ENCODE measurements around the gene STK17B. TPM values are rescaled to one million over a fixed set of nuclear protein-coding genes. Genes with fewer than 3 reads are reported as not detected.

STK17B gene
- total RNA-seq, 1 donor from 2014 or later = 7.9 TPM

DNA sequence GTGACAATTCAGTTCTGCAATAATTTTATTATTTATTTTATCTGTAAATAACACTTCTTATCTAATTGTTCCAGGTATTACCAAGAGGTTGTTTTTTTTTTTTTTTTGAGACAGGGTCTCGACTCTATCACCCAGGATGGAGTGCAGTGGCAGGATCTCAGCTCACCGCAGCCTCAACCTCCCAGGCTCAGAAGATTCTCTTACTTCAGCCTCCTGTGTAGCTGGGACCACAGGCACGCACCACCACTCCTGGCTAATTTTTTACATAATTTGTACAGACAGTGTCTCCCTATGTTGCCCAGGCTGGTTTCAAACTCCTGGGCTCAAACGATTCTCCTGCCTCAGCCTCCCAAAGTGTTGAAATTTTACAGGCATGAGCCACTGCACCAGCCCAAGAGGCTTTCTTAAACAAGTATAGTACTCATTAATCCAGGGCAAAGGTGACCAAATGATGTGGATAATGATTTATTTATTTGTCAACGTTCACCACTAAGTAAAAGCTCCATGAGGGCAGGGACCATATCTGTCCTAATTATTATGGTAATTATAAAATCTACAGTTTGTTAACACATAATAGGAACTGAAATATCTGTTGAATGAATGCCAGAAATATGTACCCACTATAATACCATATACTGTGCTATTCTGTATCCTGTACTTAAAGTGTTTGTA lies 12.0 kb downstream of the STK17B start:
- Mint-ChIP-seq H3K9me3 (ENCODE audit: unreplicated experiment) (no peaks in the 10 kb centered on the region), H3K27me3 (ENCODE audit: unreplicated experiment) (no peaks in the 10 kb centered on the region), H3K4me3 (ENCODE audit: unreplicated experiment) (no peak overlapping the region), H3K4me1 (ENCODE audit: unreplicated experiment) (no peaks in the 10 kb centered on the region), H3K27ac (ENCODE audit: unreplicated experiment) (no peak overlapping the region), H3K36me3 (ENCODE audit: low read depth, unreplicated experiment) (no peaks in the 10 kb centered on the region)
- no peak for DNase-seq (ENCODE audit: low spot score)
- TF ChIP-seq, protein P1, sequence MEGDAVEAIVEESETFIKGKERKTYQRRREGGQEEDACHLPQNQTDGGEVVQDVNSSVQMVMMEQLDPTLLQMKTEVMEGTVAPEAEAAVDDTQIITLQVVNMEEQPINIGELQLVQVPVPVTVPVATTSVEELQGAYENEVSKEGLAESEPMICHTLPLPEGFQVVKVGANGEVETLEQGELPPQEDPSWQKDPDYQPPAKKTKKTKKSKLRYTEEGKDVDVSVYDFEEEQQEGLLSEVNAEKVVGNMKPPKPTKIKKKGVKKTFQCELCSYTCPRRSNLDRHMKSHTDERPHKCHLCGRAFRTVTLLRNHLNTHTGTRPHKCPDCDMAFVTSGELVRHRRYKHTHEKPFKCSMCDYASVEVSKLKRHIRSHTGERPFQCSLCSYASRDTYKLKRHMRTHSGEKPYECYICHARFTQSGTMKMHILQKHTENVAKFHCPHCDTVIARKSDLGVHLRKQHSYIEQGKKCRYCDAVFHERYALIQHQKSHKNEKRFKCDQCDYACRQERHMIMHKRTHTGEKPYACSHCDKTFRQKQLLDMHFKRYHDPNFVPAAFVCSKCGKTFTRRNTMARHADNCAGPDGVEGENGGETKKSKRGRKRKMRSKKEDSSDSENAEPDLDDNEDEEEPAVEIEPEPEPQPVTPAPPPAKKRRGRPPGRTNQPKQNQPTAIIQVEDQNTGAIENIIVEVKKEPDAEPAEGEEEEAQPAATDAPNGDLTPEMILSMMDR (IDR thresholded peaks at IDR 0.05; ENCODE audit: unreplicated experiment) = no peak

GRCh38 chr2:196155575-196155974 lies 15.8 kb downstream of the STK17B start:
- DNase-seq (ENCODE audit: low spot score) = no peak
- no peaks in the 10 kb centered on the region for H3K27me3 Mint-ChIP-seq (ENCODE audit: unreplicated experiment)
- H3K36me3 Mint-ChIP-seq (ENCODE audit: low read depth, unreplicated experiment) = no peaks in the 10 kb centered on the region
- TF ChIP-seq, protein P1 (IDR thresholded peaks at IDR 0.05; ENCODE audit: unreplicated experiment) = no peak
- no peak overlapping the region for H3K4me3 Mint-ChIP-seq (ENCODE audit: unreplicated experiment)
- H3K4me1 Mint-ChIP-seq (ENCODE audit: unreplicated experiment) = no peaks in the 10 kb centered on the region
- no peaks in the 10 kb centered on the region for H3K9me3 Mint-ChIP-seq (ENCODE audit: unreplicated experiment)
- H3K27ac Mint-ChIP-seq (ENCODE audit: unreplicated experiment) = no peak overlapping the region

DNA sequence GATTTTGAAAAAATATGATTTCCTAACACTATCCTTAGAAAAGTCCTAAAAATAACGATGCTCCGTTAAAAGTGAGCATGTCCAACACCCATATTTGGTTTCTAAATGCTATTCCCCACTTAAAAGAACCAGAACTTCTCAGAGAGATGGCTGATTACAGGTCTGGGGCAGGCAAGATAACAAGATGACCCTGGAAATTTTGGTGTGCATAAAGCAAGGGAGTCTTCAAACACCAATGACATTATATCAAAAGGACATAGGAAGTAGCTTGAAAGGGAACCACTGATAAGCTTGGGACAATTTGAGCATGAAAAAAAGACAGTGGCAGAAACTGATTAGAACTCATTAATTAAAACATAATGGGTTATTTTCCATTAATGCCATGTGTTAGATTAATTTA lies 17.9 kb downstream of the STK17B start:
- Mint-ChIP-seq H3K4me3 (ENCODE audit: unreplicated experiment) (no peak overlapping the region), H3K36me3 (ENCODE audit: low read depth, unreplicated experiment) (no peaks in the 10 kb centered on the region), H3K27me3 (ENCODE audit: unreplicated experiment) (no peaks in the 10 kb centered on the region), H3K4me1 (ENCODE audit: unreplicated experiment) (no peaks in the 10 kb centered on the region), H3K9me3 (ENCODE audit: unreplicated experiment) (no peaks in the 10 kb centered on the region), H3K27ac (ENCODE audit: unreplicated experiment) (no peak overlapping the region)
- TF ChIP-seq, protein P1 (IDR thresholded peaks at IDR 0.05; ENCODE audit: unreplicated experiment) = no peak
- no peak for DNase-seq (ENCODE audit: low spot score)

DNA sequence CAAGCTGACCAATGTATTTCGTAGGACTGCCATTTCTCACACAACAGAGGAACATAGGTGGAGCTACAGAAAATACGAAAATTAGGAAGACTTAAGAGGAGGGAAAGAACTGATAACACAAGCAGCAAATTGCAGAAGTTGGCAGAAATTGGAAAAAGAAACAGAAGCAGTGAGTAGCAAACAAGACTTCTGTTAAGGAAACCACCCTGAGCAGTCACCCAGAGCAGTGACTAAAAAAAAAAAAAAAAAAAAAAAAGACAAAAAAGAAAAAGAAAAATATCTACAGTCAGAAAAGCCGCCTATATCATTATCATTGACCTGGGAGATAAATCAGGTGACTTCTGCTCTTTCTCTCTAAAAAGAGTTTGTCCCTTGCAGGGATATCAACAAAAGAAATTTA lies 21.4 kb downstream of the STK17B start:
- H3K4me3 Mint-ChIP-seq (ENCODE audit: unreplicated experiment) = no peak overlapping the region
- no peak for DNase-seq (ENCODE audit: low spot score)
- no peaks in the 10 kb centered on the region for H3K36me3 Mint-ChIP-seq (ENCODE audit: low read depth, unreplicated experiment)
- H3K27ac Mint-ChIP-seq (ENCODE audit: unreplicated experiment) = no peak overlapping the region
- H3K27me3 Mint-ChIP-seq (ENCODE audit: unreplicated experiment) = no peaks in the 10 kb centered on the region
- H3K4me1 Mint-ChIP-seq (ENCODE audit: unreplicated experiment) = no peaks in the 10 kb centered on the region
- H3K9me3 Mint-ChIP-seq (ENCODE audit: unreplicated experiment) = no peaks in the 10 kb centered on the region
- TF ChIP-seq, protein P1 (IDR thresholded peaks at IDR 0.05; ENCODE audit: unreplicated experiment) = no peak

- Mint-ChIP-seq H3K36me3 (ENCODE audit: low read depth, unreplicated experiment) (no peaks in the 10 kb centered on the region), H3K27ac (ENCODE audit: unreplicated experiment) (no peak overlapping the region), H3K4me1 (ENCODE audit: unreplicated experiment) (no peaks in the 10 kb centered on the region), H3K9me3 (ENCODE audit: unreplicated experiment) (no peaks in the 10 kb centered on the region), H3K4me3 (ENCODE audit: unreplicated experiment) (no peak overlapping the region), H3K27me3 (ENCODE audit: unreplicated experiment) (no peaks in the 10 kb centered on the region)
- TF ChIP-seq, protein P1 (IDR thresholded peaks at IDR 0.05; ENCODE audit: unreplicated experiment) = no peak
- DNase-seq (ENCODE audit: low spot score) = no peak
Measured at GRCh38 chr2:196148736-196149135, 22.6 kb downstream of the STK17B start.

All from endothelial cell (in vitro differentiated cells).